22Rv1 (cell line): Measurements from ENCODE around the gene AOC3.

Experiments used
- CTCF ChIP-seq: fragments of 450-650 bp; IDR thresholded peaks from 2 replicates; pipeline ENCODE4 v1.5.1; 2017; ENCODE audit warnings: mild to moderate bottlenecking
- ZFX ChIP-seq: fragments of 450-650 bp; IDR thresholded peaks from 2 replicates; pipeline ENCODE4 v1.6.1; 2017; ENCODE audit warnings: antibody characterized with exemption, borderline replicate concordance

GRCh38 chr17:42835732-42836131 lies 15.3 kb upstream of the AOC3 start:
- TF ChIP-seq CTCF: no peak
- no peak for TF ChIP-seq ZFX
